HepG2 (cell line): ENCODE measurements around the gene C5orf24.

Experiments
- GLI4 ChIP-seq: sonication (generic); formaldehyde crosslinking; IDR thresholded peaks from 2 replicates; pipeline ENCODE4 v1.5.1; 2020; ENCODE audit warnings: missing genetic modification reagents, mild to moderate bottlenecking, moderate library complexity, borderline replicate concordance
- SMC3 ChIP-seq: IDR thresholded peaks from 2 replicates; pipeline ENCODE4 v1.6.1; 2011; ENCODE audit warnings: low read length, improper control_type of control experiment
- TRIM24 ChIP-seq: sonication (generic); formaldehyde crosslinking; IDR thresholded peaks from 2 replicates; pipeline ENCODE4 v1.8.0; 2022; ENCODE audit warnings: mild to moderate bottlenecking, missing genetic modification reagents
- TF ChIP-seq, protein P1 (sequence below): sonication (generic); formaldehyde crosslinking; IDR thresholded peaks from 2 replicates; pipeline ENCODE4 v1.4.0; 2020; ENCODE audit warnings: missing genetic modification reagents, borderline replicate concordance

DNA sequence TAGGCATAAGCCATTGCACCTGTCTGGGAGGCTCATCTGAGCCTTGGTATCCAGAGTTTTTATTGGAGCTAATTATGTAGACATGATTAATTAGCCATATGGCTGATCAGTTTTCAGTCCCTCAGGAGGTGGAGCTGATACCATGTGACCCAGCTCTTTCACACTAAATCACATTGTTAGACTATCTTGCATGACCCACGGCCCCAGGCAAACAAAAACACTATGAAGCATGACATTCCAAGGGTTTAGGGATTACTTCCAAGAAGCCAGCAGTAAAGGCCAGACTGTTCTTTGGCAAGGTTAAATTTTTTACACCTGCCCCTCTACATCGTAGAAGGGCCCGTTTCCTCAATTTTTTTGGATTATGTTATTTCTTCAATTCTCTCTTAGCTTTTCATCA is 5.0 kb upstream of the C5orf24 start:
- no peak for TF ChIP-seq TRIM24 (CRISPR knock-in tag)
- TF ChIP-seq, protein P1, sequence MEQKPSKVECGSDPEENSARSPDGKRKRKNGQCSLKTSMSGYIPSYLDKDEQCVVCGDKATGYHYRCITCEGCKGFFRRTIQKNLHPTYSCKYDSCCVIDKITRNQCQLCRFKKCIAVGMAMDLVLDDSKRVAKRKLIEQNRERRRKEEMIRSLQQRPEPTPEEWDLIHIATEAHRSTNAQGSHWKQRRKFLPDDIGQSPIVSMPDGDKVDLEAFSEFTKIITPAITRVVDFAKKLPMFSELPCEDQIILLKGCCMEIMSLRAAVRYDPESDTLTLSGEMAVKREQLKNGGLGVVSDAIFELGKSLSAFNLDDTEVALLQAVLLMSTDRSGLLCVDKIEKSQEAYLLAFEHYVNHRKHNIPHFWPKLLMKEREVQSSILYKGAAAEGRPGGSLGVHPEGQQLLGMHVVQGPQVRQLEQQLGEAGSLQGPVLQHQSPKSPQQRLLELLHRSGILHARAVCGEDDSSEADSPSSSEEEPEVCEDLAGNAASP (CRISPR knock-in tag), result no peak
- no peak for TF ChIP-seq GLI4 (CRISPR knock-in tag)
- no peak for TF ChIP-seq SMC3
